GM21447 (cell line): ENCODE measurements around the gene NUMB.

Source experiments
- ATAC-seq: cut with Tn5 transposase; IDR thresholded peaks from one replicate; pipeline ENCODE4 v1.9.1; 2021; ENCODE audit not compliant: unreplicated experiment

NUMB gene

DNA sequence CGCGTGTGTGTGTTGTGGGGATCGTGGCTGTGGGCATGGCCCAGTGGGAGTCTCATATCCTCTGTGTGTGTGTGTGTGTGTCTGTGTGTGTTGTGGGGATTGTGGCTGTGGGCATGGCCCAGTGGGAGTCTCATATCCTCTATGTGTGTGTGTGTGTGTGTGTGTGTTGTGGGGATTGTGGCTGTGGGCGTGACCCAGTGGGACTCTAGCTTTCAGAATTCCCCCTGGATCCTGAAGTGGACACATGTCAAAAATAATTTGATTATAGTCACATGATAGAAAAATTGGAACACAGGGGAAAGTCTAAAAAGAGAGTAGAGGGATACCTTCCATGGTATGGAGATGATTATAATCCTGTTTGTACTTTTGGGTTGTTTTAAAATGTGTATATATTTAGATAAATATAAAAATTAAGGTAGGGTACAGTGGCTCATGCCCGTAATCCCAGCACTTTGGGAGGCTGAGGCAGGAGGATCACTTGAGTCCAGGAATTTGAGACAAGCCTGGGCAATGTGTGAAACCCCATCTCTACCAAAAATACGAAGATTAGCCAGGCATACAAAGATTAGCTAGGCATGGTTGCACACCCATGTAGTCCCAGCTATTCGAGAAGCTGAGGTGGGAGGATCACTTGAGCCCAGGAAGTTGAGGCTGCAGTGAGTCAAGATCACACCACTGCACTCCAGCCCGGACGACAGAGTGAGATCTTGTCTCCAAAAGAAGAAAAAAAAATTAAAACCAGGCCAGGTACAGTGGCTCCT, 210.1 kb downstream of the NUMB start:
- ATAC-seq = no peak

DNA sequence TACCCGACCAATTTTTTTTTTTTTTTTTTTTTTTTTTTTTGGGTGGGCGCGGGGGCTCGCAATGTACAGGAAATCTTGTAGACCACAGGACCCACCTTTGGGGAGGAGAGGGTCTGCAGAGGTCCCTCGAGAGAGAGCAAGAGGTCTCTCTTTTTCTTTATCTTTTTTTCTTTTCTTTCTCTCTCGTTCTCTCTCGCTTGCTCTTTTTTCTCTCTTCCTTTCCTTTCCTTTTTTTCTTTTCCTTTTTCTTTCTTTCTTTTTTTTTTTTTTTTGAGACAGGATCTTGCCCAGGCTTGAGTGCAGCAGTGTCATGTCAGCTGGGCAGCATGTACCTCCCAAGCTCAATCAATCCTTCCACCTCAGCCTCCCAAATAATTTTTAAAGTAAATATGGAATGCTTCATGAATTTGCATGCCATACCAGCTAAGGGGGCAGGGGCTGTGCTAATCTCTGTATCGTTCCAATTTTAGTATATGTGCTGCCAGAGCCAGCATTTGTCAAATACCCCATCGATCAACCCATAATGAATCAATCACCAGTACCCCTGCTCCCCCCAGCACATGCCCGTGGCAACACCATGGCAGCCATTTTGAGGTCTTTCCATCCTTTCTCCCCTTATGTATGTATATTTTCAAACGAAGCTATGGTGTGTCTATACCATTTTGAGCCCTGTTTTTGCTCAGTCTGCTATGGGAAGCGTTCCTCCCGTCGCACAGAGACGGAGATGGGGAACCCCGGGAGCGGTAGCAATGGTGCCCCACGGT, 211.8 kb downstream of the NUMB start:
- no peak for ATAC-seq

DNA sequence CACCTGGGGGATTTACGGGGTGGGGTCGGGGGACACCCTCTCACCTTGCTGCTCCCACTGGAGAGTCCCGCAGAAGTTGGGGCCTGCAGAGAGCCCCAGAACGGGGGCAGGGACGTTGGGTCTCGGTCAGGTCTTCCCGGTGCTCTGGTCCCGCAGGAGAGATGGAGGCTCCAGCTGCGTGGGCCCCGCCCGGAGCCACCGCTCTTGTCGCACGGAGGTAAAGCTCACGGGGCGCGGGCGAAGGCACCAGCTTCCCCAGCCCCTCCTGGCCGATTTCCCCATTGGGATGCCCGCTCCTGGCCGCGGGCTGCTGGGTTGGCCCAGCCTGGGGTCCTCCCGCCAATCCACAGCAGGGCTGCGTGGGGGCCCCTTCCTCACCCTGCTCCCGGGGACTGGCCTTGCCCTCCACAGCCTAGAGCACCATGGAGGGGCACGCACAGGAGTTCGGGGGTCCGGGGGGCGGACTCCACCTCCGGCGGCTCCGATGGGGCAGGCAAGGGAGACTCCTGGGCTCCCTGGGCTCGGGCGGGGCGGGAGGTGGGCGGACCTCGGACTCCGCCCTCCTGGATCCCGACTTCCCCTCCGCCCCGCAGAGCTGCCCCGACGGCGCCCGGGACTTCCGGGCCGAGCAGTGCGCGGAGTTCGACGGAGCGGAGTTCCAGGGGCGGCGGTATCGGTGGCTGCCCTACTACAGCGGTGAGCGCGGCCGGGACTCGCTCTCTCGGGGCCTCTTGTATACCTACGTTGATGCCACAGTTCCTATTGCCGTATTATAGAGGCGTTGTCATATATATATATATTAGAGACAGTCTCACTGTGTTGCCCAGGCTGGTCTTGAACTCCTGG, 212.6 kb downstream of the NUMB start:
- ATAC-seq = no peak

DNA sequence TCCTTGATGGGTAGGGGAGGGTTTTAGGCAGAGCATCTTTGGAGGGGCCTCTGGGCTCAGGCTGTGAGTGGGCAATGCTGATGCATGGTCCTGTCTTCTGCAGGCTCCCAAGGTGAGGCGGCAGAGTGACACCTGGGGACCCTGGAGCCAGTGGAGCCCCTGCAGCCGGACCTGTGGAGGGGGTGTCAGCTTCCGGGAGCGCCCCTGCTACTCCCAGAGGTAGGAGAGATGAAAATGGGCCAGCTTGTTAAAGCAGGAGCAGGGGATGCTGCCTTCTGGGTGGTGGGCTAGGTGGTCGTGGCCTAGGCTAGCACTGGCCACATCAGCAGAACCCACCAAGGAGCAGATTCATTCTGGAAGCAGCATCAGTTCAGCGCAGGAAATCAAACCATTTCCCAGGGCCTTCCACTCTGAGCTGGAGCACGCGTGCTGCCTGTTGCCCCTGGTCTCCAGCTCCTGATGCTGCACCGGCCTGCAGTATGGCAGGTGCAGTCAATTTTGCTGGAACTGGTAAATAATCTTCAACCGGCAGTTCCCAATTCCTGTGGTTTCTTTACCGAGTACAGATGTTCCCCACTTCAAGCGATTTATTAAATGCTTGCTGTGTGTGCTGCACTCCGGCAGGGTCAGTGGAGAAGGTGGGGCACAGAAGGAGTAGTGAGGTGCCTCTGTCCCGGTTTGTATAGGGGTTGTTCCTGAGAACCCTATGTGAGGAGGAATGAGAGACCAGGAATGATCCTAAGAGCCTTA, 213.6 kb downstream of the NUMB start:
- ATAC-seq = no peak

DNA sequence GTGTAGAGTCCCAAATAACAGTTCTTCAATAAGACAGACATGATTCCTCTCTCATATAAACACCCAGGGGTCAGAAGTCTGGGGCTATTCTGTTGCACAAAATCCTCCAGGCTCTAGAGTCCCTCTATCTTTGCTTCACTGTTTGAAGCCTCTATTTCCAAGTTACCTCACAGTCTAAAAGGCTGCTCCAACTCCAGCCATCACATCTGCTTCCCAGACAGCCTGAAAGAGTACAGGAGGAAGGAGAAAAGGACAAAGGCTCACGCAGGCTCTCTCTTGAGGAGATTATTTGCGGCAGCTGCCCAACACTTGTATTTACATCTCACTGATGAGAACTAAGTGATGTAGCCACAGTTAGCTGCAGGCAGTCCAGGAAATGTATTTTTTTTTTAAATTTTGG, 214.6 kb downstream of the NUMB start:
- ATAC-seq = no peak

DNA sequence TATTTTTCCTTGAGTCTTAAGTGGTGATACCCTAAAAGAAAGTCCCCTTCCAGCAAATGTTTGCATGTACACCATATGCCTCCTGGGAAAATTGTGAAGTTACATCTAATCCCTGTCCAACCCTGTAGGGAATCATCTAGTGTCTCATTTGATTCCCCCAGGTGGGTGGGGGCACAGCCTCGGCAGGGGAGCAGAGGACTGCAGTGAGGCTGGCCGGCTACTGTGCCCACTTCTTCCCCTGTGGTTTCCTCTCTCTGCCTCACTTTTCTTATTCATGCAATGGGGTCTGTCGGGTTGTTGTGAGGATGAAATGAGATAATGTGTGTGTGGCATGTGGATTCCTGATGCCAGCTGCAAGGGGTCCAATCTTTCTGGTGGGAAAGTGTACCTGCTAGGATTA, 215.0 kb downstream of the NUMB start:
- no peak for ATAC-seq

DNA sequence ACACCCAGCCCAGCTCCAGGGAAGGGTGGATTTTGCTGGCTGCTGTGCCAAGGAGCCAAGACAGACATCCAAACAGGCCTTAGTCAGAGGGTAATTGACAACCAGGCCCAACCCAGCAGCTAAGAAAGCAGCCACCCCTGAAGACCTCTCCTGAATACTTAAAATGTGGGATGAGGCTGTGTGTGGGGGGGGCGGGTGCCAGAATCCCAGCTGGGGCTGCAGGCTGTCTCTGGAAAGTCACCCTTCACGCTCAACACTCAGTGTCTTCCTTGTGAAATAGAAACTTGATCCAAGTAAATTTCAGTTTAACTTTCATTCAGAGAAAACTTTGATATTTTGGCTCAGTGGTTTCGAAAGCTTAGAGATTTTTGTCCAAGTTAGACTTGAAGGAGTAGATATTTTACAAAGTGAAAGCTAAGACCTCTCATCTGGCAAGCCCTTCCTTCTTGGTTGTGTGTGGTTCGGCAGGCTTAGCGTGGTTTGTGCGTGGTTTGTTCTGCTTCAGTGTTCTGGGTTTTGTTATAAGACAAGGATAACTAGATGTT, 215.9 kb downstream of the NUMB start:
- no peak for ATAC-seq

DNA sequence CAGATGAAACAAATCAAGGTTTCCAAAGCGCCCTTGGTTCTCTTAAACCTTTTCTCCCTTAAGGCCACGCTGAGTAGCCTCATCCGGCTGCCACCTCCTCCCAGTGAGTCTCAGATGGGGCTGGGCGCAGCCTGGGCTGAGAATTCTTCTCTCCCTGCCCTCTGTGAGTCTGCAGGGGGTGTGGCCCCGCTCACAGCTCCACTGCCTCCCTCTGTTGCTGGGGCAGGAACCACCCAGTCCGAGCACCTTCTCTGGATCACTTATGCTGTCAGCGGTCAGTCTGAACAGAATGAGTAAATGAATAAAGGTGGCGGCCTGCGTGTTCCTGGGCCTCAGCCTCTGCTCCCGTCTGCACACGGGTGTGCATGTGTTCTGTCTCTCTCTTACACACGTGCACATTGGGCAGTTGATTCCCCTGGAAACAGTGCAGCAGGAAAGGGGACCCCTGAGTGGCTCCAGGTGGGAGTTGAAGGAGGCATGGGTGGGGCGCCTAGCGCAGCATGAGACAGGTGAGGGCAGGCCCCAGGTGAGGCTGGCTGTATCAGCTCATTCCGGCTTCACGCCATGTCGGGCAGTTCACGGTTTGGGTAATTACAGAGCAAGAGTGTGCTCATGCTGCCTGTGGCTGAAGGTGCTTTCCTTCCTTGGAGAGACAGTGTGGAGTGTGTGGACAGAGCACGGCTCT, 216.7 kb downstream of the NUMB start:
- ATAC-seq = no peak

DNA sequence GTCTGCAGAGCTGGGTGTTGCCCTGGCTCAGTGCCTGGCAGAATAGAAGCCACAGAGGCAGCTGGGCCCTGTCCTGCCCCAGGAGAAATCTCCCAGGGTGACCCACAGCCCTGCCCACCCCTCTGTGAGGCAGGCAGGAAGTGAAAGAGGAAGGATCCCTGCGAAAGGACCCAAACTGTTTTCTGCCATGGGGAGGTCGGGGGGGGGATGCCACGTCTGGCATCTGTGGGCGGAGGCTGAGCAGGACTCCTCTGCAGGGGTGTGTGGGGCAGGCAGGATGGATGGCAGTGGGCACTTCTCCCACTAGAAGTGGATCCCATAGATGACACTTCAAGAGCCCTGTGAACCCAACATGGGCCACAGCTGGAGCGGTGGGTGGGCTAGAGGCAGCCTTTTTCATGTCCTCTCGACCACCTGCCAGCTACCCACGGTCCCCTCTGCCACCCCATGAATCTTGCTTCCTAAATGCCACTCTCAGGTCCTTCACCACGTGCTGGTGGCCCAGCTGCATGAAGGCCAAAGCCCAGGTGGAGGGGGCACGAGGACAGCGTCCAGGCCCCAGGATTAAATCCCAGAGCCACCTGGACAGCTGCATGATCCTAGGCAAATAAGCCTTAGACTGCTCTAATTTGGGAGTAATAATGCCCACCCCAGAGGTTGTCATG, 217.4 kb downstream of the NUMB start:
- ATAC-seq = no peak

DNA sequence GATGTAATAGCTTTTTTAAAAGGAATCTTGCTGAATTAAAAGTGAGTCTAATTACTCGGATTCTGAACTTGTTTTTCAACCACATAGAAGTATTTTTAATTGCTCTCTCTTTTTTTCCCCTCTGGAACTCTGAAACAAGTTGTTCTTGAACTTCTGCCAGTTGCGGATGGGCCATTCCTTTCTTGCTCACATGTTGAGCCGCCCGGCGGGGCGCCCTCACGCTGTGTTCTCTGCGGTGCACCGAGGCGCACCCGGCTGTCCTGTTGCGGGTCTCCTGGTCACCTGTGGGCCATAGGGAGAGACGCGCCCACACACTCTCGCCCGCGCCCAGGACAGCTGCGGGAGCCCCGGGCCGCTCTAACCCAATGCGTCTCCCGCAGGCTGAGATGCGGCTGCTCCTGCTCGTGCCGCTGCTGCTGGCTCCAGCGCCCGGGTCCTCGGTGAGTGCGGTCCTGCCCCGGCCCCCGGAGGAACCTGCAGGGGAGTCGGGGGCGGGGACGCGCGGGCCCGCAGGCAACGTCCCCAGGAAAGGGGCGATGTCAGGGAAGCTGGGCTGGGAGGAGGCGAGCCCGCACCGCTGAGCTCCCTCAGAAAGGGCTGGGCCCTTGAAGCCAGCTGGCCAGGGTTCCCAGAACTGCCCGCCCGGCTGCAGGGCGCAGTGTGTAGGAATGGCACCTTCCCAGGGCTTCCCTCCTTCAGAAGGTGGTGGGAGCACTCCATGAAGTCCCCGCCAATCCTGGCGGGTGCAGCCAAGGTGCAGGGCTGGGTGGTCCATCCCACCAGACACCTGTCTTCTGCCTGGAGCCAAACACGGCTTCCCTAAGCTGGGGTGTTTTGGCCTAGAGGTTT, 218.7 kb downstream of the NUMB start:
- ATAC-seq = no peak

DNA sequence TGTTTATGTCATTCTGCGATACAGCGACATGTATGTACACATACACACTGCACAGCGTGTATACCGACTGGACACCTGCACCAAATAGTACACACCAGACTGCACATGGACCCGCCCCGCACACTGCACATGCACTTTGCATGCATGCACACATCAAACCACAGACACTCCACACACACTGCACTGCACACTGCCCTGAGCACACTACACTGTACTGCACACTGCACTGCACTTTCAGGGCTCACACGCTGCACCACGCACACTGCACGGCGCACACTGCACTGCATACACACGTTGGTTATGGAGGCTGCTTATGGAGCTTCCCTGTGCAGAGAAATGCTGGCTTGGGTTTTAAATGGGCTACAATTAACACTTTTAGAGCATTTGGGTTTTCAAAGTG, 219.4 kb downstream of the NUMB start:
- no peak for ATAC-seq

DNA sequence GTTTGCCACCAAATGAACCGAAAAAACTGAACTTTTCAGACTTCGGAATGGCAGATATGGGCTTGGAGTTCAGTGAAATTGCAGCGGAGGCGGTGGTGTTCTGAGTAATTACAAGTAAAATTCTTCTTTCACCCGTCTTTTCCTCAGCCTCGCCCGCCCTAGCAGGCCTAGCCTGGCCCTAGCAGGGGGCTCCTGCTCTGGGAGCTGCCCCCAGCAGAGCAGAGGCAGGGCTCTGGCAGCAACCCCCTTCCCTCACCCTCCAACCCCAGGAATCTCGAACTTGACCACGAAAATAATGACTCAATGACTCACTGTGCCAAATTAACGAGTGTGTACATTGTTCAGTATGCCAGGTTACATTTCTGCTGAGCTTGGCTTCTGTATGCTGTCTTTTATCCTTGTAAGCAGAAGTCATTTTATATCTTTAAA, 219.9 kb downstream of the NUMB start:
- no peak for ATAC-seq

DNA sequence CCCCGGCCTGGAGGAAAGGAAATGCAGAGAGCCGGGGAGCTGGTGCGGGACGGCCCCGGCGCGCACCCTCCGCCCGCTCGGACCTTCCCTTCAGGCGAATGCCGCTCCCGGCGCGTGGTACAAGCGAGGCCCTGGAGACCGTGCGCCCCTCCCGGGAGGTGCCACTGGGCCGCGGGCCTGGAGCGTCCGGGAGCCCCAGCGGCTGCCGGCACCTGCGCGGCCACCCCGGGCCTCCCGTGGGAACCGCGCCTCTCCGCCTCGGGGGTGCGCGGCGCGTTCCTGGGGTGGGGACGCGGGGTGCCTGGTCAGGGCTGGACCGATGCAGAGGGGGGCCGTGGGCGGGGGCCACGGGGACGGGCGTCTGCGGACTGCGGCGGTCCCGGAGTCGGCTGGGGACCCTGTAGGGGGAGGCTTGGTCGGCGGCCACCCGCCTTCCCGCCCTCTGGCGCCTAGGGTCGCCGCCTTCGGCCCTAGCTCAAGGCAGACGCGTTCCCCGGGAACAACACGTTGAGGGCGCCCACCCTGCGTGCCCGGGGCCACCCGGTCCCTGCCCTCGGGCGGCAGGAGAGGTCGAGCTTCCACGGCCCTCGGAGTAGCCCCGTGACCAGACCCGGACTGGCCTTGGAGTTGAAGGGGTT, 220.4 kb downstream of the NUMB start:
- no peak for ATAC-seq

DNA sequence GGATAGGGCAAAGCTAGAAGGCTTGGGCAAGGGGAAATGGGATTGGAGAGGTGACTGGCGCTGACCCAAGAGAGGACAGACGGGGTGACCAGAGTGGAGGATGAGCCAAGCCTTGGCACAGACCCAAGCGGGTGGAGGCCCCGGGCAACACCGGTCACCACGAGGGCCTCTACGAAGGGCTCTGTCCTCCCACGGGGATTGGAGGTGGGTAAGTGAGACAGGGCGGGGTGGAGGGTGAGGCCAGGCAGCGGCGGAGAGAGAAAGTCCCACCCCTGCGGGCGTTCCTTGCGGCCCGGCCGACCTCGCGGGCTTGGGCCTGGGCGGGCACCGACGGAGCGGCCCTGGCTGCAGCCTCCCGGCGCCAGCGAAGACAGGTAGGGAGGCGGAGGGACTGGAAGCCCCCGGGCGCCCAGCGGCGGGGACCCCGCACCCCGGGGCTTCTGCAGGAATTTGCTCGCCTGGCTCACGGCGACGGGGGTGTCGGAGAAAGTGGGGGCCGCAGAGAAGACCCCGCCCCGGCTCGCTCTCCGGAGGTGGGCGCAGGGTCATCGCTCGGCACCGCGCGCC, 221.0 kb downstream of the NUMB start, which contains the start of gene PAPLN:
Gene PAPLN (plus strand): TSS at position 288 of the 567 bp plus-strand sequence. CDS start 2,273 bp downstream, outside the sequence.
- no peak for ATAC-seq

DNA sequence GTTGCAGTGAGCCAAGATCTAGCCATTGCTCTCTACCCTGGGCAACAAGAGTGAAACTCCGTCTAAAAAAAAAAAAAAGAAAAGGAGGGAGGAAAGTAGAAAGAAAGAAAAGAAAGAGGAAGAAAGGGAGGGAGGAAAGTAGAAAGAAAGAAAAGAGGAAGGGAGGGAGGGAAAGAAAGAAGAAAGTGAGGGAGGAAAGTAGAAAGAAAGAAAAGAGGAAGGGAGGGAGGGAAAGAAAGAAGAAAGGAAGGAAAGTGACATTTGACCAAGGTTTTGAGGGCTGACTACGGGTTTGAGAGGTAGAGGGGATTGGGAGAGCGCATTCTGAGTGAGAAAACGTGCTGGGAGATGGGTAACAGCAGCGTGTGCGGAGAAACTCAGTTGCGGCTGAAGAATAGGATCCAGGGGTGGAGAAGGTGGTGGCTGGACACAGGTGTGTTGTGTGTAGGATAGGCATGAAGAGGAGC, 221.6 kb downstream of the NUMB start:
- ATAC-seq = no peak

DNA sequence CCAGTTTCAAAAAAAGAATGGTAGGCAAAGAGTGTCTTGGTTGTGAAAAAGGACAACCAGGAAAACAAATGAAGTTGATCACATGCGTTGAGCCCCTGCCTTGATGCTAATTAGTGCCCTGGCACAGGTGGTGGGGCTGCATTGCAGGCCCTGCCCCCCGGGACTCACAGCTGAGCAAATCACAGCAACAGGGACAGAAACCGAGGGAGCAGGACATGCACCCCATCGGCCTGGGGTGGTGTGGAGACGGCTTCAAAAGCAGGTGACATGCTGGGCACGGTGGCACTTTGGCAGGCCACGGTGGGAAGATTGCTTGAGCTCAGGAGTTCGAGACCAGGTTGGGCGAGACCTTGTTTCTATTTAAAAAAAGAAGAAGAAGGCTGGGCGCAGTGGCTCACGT, 222.2 kb downstream of the NUMB start:
- ATAC-seq = no peak

DNA sequence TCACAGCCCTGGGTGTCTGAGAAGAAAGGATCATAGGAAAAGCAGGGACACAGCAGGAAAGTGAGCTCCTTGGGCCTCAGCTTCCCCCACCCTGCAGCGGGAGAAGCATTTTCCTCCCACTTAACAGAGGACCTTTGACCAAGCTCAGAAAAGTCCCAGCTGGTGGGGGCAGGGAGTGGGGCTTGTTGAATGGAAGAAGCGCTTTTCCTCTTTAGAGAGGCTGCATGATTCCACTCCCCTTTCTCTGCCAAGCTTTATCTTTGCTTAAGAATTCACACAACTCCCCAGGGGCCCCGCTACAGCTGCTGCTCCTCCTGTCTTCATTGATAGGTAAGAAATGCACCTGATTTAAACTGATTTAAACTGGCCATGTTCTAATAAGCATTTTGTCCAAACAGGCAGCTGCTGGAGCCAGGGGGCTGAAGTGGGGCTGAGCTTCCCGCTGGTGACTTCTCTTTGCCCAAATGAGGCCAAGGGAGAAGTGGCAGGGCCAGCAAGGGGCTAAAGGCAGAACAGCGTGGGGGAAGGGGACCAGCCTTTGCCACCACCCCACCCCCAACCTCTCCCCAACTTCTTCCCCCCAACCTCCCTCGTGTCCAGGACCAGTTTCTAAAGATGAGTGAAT, 222.7 kb downstream of the NUMB start:
- no peak for ATAC-seq
